ENCODE measurements around the gene PLN.

DNA sequence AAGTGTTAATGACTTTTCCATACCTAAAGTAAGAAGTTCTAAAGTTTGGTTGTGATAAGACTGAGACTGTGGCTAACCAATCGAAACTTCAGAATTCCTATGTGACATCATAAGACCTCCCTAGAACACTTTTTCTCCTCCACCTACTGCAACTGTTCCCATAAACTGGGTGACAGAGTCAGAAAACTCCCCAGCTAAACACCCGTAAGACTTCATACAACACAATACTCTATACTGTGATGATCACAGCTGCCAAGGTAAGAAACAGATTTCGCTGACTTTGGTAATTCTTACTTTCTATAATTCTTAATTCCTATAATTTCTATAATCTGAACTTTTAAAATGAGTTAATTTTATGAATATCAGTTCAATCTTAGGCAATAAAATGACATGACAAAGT lies at the start of gene PLN:
- TF ChIP-seq, protein P1, sequence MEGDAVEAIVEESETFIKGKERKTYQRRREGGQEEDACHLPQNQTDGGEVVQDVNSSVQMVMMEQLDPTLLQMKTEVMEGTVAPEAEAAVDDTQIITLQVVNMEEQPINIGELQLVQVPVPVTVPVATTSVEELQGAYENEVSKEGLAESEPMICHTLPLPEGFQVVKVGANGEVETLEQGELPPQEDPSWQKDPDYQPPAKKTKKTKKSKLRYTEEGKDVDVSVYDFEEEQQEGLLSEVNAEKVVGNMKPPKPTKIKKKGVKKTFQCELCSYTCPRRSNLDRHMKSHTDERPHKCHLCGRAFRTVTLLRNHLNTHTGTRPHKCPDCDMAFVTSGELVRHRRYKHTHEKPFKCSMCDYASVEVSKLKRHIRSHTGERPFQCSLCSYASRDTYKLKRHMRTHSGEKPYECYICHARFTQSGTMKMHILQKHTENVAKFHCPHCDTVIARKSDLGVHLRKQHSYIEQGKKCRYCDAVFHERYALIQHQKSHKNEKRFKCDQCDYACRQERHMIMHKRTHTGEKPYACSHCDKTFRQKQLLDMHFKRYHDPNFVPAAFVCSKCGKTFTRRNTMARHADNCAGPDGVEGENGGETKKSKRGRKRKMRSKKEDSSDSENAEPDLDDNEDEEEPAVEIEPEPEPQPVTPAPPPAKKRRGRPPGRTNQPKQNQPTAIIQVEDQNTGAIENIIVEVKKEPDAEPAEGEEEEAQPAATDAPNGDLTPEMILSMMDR (IDR thresholded peaks at IDR 0.05), result no peak
- peak; percentile 50 to 95 (median 88) for TF ChIP-seq POLR2AphosphoS5 (IDR thresholded peaks at IDR 0.05)

Measured in sigmoid colon (tissue), 4 donors.